Effector memory CD8-positive, alpha-beta T cell (primary cell): ENCODE results near the gene CRK.
"Not testable (repeated sequence)": the region's sequence is repeated elsewhere in the genome, so short reads cannot be mapped to it uniquely, and the experiment has no call there.

ENCODE experiments used
- ATAC-seq: fragments of 150-1000 bp; cut with Tn5 transposase; replicated peaks from 2 replicates; pipeline ENCODE4 v1.10.0; 2021; ENCODE audit warnings: mild to moderate bottlenecking, moderate library complexity
- DNase-seq, 3 experiments: peaks; one replicate each; pipeline ENCODE4 v3.0.0; 2021
- H3K27ac Mint-ChIP-seq, 2 donors: one replicate each; pipeline ENCODE4 v1.8.0; 2022; ENCODE audit warnings: mild to moderate bottlenecking in 2 of 2, mixed read lengths in 2 of 2, moderate library complexity in 2 of 2
- H3K27me3 Mint-ChIP-seq, 2 donors: one replicate each; pipeline ENCODE4 v1.8.0; 2022; ENCODE audit warnings: mixed read lengths in 2 of 2
- H3K36me3 Mint-ChIP-seq: one replicate; pipeline ENCODE4 v1.8.0; 2022; ENCODE audit warnings: mild to moderate bottlenecking, moderate library complexity, mixed read lengths; ENCODE audit not compliant: insufficient read depth
- H3K4me1 Mint-ChIP-seq, 2 donors: one replicate each; pipeline ENCODE4 v1.8.0; 2022; ENCODE audit warnings: low read depth in 2 of 2, mixed read lengths in 2 of 2
- H3K4me3 Mint-ChIP-seq, 2 donors: one replicate each; pipeline ENCODE4 v1.8.0; 2022; ENCODE audit warnings: mild to moderate bottlenecking in 2 of 2, mixed read lengths in 2 of 2, moderate library complexity in 2 of 2
- H3K9me3 Mint-ChIP-seq, 2 donors: one replicate each; pipeline ENCODE4 v1.8.0; 2022; ENCODE audit warnings: mixed read lengths in 2 of 2

Gene CRK

GRCh38 chr17:1446201-1446600 is 9.8 kb downstream of the CRK start:
- Mint-ChIP-seq H3K4me3 (no peak overlapping the region), H3K36me3 (peaks cover 31% of the 10 kb centered on the region), H3K27ac (peak overlapping the region; percentile 41 to 60), H3K4me1 (peaks cover 30 to 31% of the 10 kb centered on the region in 2 donors), H3K27me3 (no peaks in the 10 kb centered on the region), H3K9me3 (no peaks in the 10 kb centered on the region)
- ATAC-seq (no peak), DNase-seq (no peak)

GRCh38 chr17:1445695-1446094 is 10.3 kb downstream of the CRK start:
- peaks cover 29 to 31% of the 10 kb centered on the region in 2 donors for H3K4me1 Mint-ChIP-seq
- H3K27me3 Mint-ChIP-seq, result not testable (repeated sequence)

DNA sequence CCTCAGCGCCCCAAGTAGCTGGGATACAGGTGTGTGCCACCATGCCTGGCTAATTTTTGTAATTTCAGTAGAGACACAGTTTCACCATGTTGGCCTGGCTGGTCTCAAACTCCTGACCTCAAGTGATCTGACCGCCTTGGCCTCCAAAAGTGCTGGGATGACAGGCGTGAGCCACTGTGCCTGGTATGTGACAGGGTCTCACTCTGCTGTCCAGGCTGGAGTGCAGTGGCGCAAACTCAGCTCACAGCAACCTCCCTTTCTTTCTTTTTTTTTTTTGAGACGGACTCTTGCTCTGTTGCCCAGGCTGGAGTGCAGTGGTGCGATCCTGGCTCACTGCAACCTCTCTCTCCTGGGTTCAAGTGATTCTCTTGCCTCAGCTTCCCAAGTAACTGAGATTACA is 13.3 kb downstream of the CRK start:
- H3K27me3 Mint-ChIP-seq, H3K9me3 Mint-ChIP-seq, H3K4me3 Mint-ChIP-seq, H3K27ac Mint-ChIP-seq, DNase-seq, ATAC-seq: not testable (repeated sequence)
- Mint-ChIP-seq H3K36me3 (peaks cover 25% of the 10 kb centered on the region), H3K4me1 (peaks cover 24 to 28% of the 10 kb centered on the region in 2 donors)

More at GRCh38 chr17:1445695-1446094, 10.3 kb downstream of the CRK start:
- Mint-ChIP-seq H3K36me3 (peaks cover 34% of the 10 kb centered on the region), H3K27ac (peak overlapping the region; percentile 41 to 60)
- H3K4me3 Mint-ChIP-seq, DNase-seq, H3K9me3 Mint-ChIP-seq, ATAC-seq: not testable (repeated sequence)

DNA sequence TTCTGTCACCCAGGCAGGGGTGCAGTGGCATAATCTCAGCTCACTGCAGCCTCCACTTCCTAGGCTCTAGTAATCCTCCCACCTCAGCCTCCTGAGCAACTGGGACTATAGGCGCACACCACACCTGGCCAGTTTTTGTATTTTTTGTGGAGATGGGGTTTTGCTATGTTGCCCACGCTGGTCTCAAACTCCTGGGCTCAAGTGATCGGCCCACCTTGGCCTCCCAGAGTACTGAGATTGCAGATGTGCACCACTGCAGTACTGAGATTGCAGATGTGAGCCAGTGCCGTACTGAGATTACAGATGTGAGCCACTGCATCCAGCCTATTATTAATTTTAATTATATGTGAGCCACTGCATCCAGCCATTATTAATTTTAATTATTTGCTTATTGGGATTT is 13.8 kb downstream of the CRK start:
- no peaks in the 10 kb centered on the region for H3K27me3 Mint-ChIP-seq
- H3K4me3 Mint-ChIP-seq, result no peak overlapping the region
- ATAC-seq (no peak), DNase-seq (no peak)
- H3K9me3 Mint-ChIP-seq, result no peaks in the 10 kb centered on the region
- H3K27ac Mint-ChIP-seq, result no peak overlapping the region
- H3K4me1 Mint-ChIP-seq, result peaks cover 23 to 28% of the 10 kb centered on the region in 2 donors
- peaks cover 28% of the 10 kb centered on the region for H3K36me3 Mint-ChIP-seq

DNA sequence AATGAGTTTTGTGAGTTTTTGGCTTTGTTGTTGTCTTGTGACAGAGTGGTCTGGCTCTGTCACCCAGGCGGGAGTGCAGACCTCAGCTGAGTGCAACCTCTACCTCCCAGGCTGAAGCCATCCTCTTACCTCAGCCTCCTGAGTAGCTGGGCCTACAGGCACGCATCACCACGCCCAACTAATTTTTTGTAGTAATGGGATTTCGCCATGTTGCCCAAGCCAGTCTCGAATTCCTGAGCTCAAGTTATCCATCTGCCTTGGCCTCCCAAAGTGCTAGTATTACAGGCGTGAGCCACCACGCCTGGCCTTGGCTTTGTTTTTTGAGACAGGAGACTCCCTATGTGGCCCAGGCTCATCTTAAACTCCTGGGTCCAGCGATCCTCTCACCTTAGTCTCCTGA is 15.1 kb downstream of the CRK start:
- Mint-ChIP-seq H3K27me3 (no peaks in the 10 kb centered on the region), H3K9me3 (no peaks in the 10 kb centered on the region), H3K36me3 (peaks cover 26% of the 10 kb centered on the region), H3K27ac (peak overlapping the region in 1 of 2 donors; percentile 23), H3K4me1 (peaks cover 19 to 22% of the 10 kb centered on the region in 2 donors), H3K4me3 (no peak overlapping the region)
- DNase-seq (no peak), ATAC-seq (no peak)

GRCh38 chr17:1438593-1439083 is 17.4 kb downstream of the CRK start:
- ATAC-seq (no peak), DNase-seq (no peak)
- H3K36me3 Mint-ChIP-seq, result peaks cover 49% of the 10 kb centered on the region
- peaks cover 12 to 18% of the 10 kb centered on the region in 2 donors for H3K4me1 Mint-ChIP-seq
- peak overlapping the region in 1 of 2 donors; percentile 60 for H3K27ac Mint-ChIP-seq
- H3K4me3 Mint-ChIP-seq, result no peak overlapping the region
- no peaks in the 10 kb centered on the region for H3K9me3 Mint-ChIP-seq
- H3K27me3 Mint-ChIP-seq, result no peaks in the 10 kb centered on the region

DNA sequence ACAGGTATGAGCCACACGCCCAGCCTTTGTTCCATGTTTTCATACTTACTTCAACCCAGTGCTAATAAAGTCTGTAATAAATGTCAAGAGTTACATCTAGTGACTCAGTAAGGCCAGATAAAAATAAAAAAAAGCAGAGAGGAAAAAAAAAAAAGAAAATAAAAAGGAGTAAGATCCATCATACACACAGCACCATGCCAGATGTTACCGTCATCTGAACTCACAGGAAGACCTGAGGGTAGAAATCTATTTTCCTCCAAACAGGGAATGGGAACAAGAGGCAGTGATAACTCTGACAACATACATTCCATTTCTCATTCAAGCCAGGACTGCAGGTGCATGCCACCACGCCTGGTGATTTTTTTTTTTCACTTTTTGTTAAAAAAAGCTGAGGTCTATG is 20.7 kb downstream of the CRK start:
- Mint-ChIP-seq H3K27me3 (no peaks in the 10 kb centered on the region), H3K27ac (peak overlapping the region in 1 of 2 donors; percentile 36), H3K9me3 (no peaks in the 10 kb centered on the region), H3K36me3 (peaks cover 45% of the 10 kb centered on the region), H3K4me3 (no peak overlapping the region), H3K4me1 (peaks cover 17 to 32% of the 10 kb centered on the region in 2 donors)
- ATAC-seq (no peak), DNase-seq (no peak)

DNA sequence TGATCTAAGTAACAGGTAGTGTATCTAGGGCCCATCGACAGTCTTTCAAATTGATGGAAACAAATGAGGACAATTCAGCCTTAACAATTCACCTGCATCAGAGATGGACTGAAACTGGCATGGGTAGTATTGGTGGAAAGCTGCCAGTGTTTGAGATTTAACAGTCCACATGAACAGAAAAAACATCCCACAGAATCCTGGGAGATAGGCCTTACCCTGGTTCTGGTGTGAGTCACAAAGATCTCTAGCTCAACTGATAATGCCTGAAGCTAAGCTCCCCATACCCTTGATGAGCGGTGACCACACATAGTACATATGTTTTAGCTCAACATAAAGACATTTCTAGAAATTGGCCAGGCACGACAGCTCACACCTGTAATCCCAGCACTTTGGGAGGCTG is 21.9 kb downstream of the CRK start:
- H3K36me3 Mint-ChIP-seq, result peaks cover 49% of the 10 kb centered on the region
- H3K4me3 Mint-ChIP-seq, result no peak overlapping the region
- DNase-seq, result no peak

GRCh38 chr17:1431631-1432104 is 24.4 kb downstream of the CRK start:
- no peak for ATAC-seq
- H3K4me3 Mint-ChIP-seq, result no peak overlapping the region
- H3K36me3 Mint-ChIP-seq, result peaks cover 54% of the 10 kb centered on the region
- no peak for DNase-seq
- H3K4me1 Mint-ChIP-seq, result peaks cover 11 to 25% of the 10 kb centered on the region in 2 donors
- no peaks in the 10 kb centered on the region for H3K9me3 Mint-ChIP-seq
- H3K27ac Mint-ChIP-seq, result peak overlapping the region; percentile 41 to 82
- H3K27me3 Mint-ChIP-seq, result no peaks in the 10 kb centered on the region

More for the DNA sequence above, 21.9 kb downstream of the CRK start:
- Mint-ChIP-seq H3K9me3 (no peaks in the 10 kb centered on the region), H3K27me3 (no peaks in the 10 kb centered on the region), H3K4me1 (peaks cover 14 to 28% of the 10 kb centered on the region in 2 donors), H3K27ac (no peak overlapping the region)
- no peak for ATAC-seq

GRCh38 chr17:1423456-1424135 is 32.4 kb downstream of the CRK start:
- no peak overlapping the region for H3K4me3 Mint-ChIP-seq
- peak overlapping the region; percentile 39 to 41 for H3K27ac Mint-ChIP-seq
- DNase-seq (no peak), ATAC-seq (no peak)
- H3K9me3 Mint-ChIP-seq, result no peaks in the 10 kb centered on the region
- peaks cover 37% of the 10 kb centered on the region for H3K36me3 Mint-ChIP-seq
- H3K4me1 Mint-ChIP-seq, result peaks cover 6 to 16% of the 10 kb centered on the region in 2 donors
- no peaks in the 10 kb centered on the region for H3K27me3 Mint-ChIP-seq

- H3K27ac Mint-ChIP-seq, result peak overlapping the region in 1 of 2 donors; percentile 39
- H3K4me3 Mint-ChIP-seq, result no peak overlapping the region
- ATAC-seq, result no peak
- DNase-seq, result no peak
- H3K36me3 Mint-ChIP-seq, result peaks cover 31% of the 10 kb centered on the region
- no peaks in the 10 kb centered on the region for H3K27me3 Mint-ChIP-seq
- peaks cover 6 to 13% of the 10 kb centered on the region in 2 donors for H3K4me1 Mint-ChIP-seq
- no peaks in the 10 kb centered on the region for H3K9me3 Mint-ChIP-seq
These were observed 33.1 kb downstream of the CRK start for GRCh38 chr17:1422885-1423284.

- no peak overlapping the region for H3K27ac Mint-ChIP-seq
- H3K27me3 Mint-ChIP-seq, result no peaks in the 10 kb centered on the region
- DNase-seq (no peak), ATAC-seq (no peak)
- no peaks in the 10 kb centered on the region for H3K9me3 Mint-ChIP-seq
- H3K36me3 Mint-ChIP-seq, result peaks cover 38% of the 10 kb centered on the region
- no peak overlapping the region for H3K4me3 Mint-ChIP-seq
- H3K4me1 Mint-ChIP-seq, result peaks cover 6 to 13% of the 10 kb centered on the region in 2 donors
These were observed 34.6 kb downstream of the CRK start for GRCh38 chr17:1421470-1421869.

DNA sequence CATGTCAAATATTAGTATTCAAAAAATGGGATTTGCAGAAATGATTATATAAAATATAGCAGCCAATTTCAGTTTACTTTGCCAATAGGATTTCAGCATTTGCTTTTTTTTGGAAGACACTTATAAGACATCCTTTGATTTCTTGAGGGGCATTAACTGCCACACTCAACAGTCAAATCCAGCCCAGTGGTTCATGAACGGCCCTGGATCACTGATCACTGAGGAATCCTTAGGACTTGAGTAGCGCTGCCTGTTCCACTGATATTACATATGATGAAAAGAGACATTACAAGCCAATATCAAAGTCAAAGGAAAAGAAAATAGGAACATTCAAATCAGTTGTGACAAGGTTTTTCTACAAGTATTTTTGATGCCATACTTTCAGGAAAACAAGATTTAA is 35.1 kb downstream of the CRK start:
- H3K4me3 Mint-ChIP-seq, result no peak overlapping the region
- H3K9me3 Mint-ChIP-seq, result no peaks in the 10 kb centered on the region
- H3K27ac Mint-ChIP-seq, result no peak overlapping the region
- DNase-seq (no peak), ATAC-seq (no peak)
- H3K4me1 Mint-ChIP-seq, result peaks cover 4 to 12% of the 10 kb centered on the region in 2 donors
- no peaks in the 10 kb centered on the region for H3K27me3 Mint-ChIP-seq
- peaks cover 40% of the 10 kb centered on the region for H3K36me3 Mint-ChIP-seq

DNA sequence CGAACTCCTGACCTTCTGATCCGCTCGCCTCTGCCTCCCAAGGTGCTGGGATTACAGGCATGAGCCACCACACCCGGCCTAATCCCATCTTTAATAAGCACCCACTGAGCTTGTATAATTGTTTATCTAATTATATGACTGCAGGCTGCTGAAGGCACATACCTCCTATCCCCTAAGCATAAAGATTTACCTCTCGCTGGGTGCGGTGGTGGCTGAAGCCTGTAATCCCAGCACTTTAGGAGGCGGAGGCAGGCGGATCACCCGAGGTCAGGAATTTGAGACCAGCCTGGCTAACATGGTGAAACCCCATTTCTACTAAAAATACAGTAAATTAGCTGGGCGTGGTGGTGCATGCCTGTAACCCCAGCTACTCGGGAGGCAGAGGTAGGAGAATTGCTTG is 35.9 kb downstream of the CRK start:
- no peak overlapping the region for H3K4me3 Mint-ChIP-seq
- H3K36me3 Mint-ChIP-seq, result peaks cover 39% of the 10 kb centered on the region
- no peak overlapping the region for H3K27ac Mint-ChIP-seq
- ATAC-seq (no peak), DNase-seq (no peak)
- peaks cover 3 to 4% of the 10 kb centered on the region in 2 donors for H3K4me1 Mint-ChIP-seq
- no peaks in the 10 kb centered on the region for H3K9me3 Mint-ChIP-seq
- no peaks in the 10 kb centered on the region for H3K27me3 Mint-ChIP-seq
